GM23338 (cell line): ENCODE measurements around the gene COL16A1. TPM values are rescaled to one million over a fixed set of nuclear protein-coding genes. Genes with fewer than 3 reads are reported as not detected.

Source experiments
- ATAC-seq: fragments of 200-7000 bp; cut with Tn5 transposase; 3 replicates; pipeline ENCODE4 v1.9.1; 2020
- DNase-seq: peaks from one replicate; pipeline ENCODE4 v3.0.0-alpha.2; 2015; ENCODE audit warnings: low spot score
- H2AFZ ChIP-seq: fragments of 200-600 bp; sonication (generic); 2 replicates; pipeline ENCODE4 v1.8.0; 2016; ENCODE audit warnings: antibody characterized with exemption, mild to moderate bottlenecking, moderate library complexity
- H3F3A ChIP-seq: fragments of 200-600 bp; sonication (generic); replicated peaks from 2 replicates; pipeline ENCODE4 v1.8.0; 2017; ENCODE audit warnings: antibody characterized with exemption, mixed run types, low read depth
- H3K27ac ChIP-seq: fragments of 200-600 bp; sonication (generic); 2 replicates; pipeline ENCODE4 v1.6.1; 2016; ENCODE audit warnings: low read depth
- H3K27me3 ChIP-seq: fragments of 200-600 bp; sonication (generic); 2 replicates; pipeline ENCODE4 v1.8.0; 2016; ENCODE audit warnings: mild to moderate bottlenecking, mixed run types, moderate library complexity; ENCODE audit not compliant: insufficient read depth
- H3K36me3 ChIP-seq: fragments of 200-600 bp; sonication (generic); 2 replicates; pipeline ENCODE4 v1.8.0; 2016; ENCODE audit warnings: mild to moderate bottlenecking; ENCODE audit not compliant: insufficient read depth
- H3K4me1 ChIP-seq: fragments of 200-600 bp; sonication (generic); 2 replicates; pipeline ENCODE4 v1.8.0; 2016; ENCODE audit warnings: mild to moderate bottlenecking, moderate library complexity; ENCODE audit not compliant: insufficient read depth
- H3K4me2 ChIP-seq: fragments of 200-600 bp; sonication (generic); 2 replicates; pipeline ENCODE4 v1.7.1; 2017; ENCODE audit warnings: mixed run types
- H3K4me3 ChIP-seq: fragments of 200-600 bp; sonication (generic); 2 replicates; pipeline ENCODE4 v1.6.1; 2016; ENCODE audit warnings: mixed run types
- H3K79me2 ChIP-seq: fragments of 200-600 bp; sonication (generic); replicated peaks from 2 replicates; pipeline ENCODE4 v1.8.0; 2017; ENCODE audit warnings: mild to moderate bottlenecking; ENCODE audit not compliant: insufficient read depth
- H3K9me2 ChIP-seq: fragments of 200-600 bp; sonication (generic); 2 replicates; pipeline ENCODE4 v1.8.0; 2017; ENCODE audit not compliant: insufficient read depth
- H4K20me1 ChIP-seq: fragments of 200-600 bp; sonication (generic); replicated peaks from 2 replicates; pipeline ENCODE4 v1.8.0; 2017; ENCODE audit warnings: mild to moderate bottlenecking; ENCODE audit not compliant: insufficient read depth
- H3K27ac Mint-ChIP-seq: 2 replicates; pipeline ENCODE4 v1.8.0; 2020; ENCODE audit warnings: inconsistent platforms, mild to moderate bottlenecking, moderate library complexity, mixed read lengths
- H3K27me3 Mint-ChIP-seq: 3 replicates; pipeline ENCODE4 v1.8.0; 2022; ENCODE audit warnings: low read depth, mild to moderate bottlenecking, moderate library complexity, mixed read lengths, inconsistent platforms; ENCODE audit not compliant: insufficient read depth, poor library complexity
- H3K36me3 Mint-ChIP-seq: 3 replicates; pipeline ENCODE4 v1.8.0; 2021; ENCODE audit warnings: low read depth, mild to moderate bottlenecking, inconsistent platforms, moderate library complexity, mixed read lengths
- H3K4me1 Mint-ChIP-seq: 3 replicates; pipeline ENCODE4 v1.8.0; 2020; ENCODE audit warnings: mild to moderate bottlenecking, inconsistent platforms, mixed read lengths
- H3K4me3 Mint-ChIP-seq: 3 replicates; pipeline ENCODE4 v1.8.0; 2021; ENCODE audit warnings: moderate library complexity, mild to moderate bottlenecking, inconsistent platforms, mixed read lengths
- H3K9me3 Mint-ChIP-seq: 3 replicates; pipeline ENCODE4 v1.8.0; 2020; ENCODE audit warnings: moderate library complexity, mild to moderate bottlenecking, inconsistent platforms, mixed read lengths
- CREB1 ChIP-seq: fragments of 250-450 bp; sonication (Bioruptor Pico); IDR thresholded peaks from 2 replicates; pipeline ENCODE4 v1.5.0; 2020; ENCODE audit warnings: low read depth, mild to moderate bottlenecking, moderate library complexity
- EZH2 ChIP-seq: fragments of 200-600 bp; sonication (generic); IDR thresholded peaks from one replicate; pipeline ENCODE4 v1.8.0; 2017; ENCODE audit warnings: antibody characterized with exemption, mild to moderate bottlenecking, low read depth; ENCODE audit not compliant: unreplicated experiment
- EZH2phosphoT487 ChIP-seq: fragments of 200-600 bp; sonication (generic); IDR thresholded peaks from one replicate; pipeline ENCODE4 v1.8.1; 2018; ENCODE audit warnings: antibody characterized with exemption; ENCODE audit not compliant: unreplicated experiment
- JUNB ChIP-seq: IDR thresholded peaks from one replicate; pipeline ENCODE4 v1.6.1; 2016; ENCODE audit warnings: antibody characterized with exemption; ENCODE audit not compliant: unreplicated experiment
- NANOG ChIP-seq: IDR thresholded peaks from 2 replicates; pipeline ENCODE4 v1.6.1; 2016; ENCODE audit warnings: antibody characterized with exemption, borderline replicate concordance
- POLR2AphosphoS5 ChIP-seq: IDR thresholded peaks from 2 replicates; pipeline ENCODE4 v1.6.1; 2016; ENCODE audit warnings: antibody characterized with exemption, low read depth
- STAT1 ChIP-seq: IDR thresholded peaks from one replicate; pipeline ENCODE4 v1.6.1; 2016; ENCODE audit warnings: antibody characterized with exemption; ENCODE audit not compliant: unreplicated experiment
- ZNF114 ChIP-seq: fragments of 250-450 bp; sonication (Bioruptor Pico); IDR thresholded peaks from 2 replicates; pipeline ENCODE4 v1.5.0; 2020; ENCODE audit warnings: mild to moderate bottlenecking, moderate library complexity
- ZNF331 ChIP-seq: fragments of 250-450 bp; sonication (Bioruptor Pico); IDR thresholded peaks from 2 replicates; pipeline ENCODE4 v1.5.0; 2020; ENCODE audit warnings: low read depth, mild to moderate bottlenecking, moderate library complexity
- polyA plus RNA-seq: library from polyadenylated mRNA; unstranded; fragments of >200 nt; fragmentation: Nextera tagmentation; extraction: Ambion mirVana; gene quantifications from 2 replicates; pipeline ENCODE4 v1.2.1, GENCODE V29; 2016
- total RNA-seq: library from RNA; depleted of rRNA; stranded (reverse); fragments of >200 nt; shearing (Covaris generic); gene quantifications from 2 replicates; pipeline ENCODE4 v1.2.3, GENCODE V29; 2014
- TF ChIP-seq, protein P1 (sequence below), 2 experiments: fragments of 200-600 bp in 1 of 2; sonication (generic) in 1 of 2; conservative IDR thresholded peaks; 2 replicates each; pipeline versions ENCODE4 v1.5.1 to v1.6.1; 2016 to 2017; ENCODE audit warnings: antibody characterized with exemption in 2 of 2, low read depth in 2 of 2, mild to moderate bottlenecking in 2 of 2, moderate library complexity in 1 of 2
- TF ChIP-seq, protein P2 (sequence below): fragments of 250-450 bp; sonication (Bioruptor Pico); IDR thresholded peaks from 2 replicates; pipeline ENCODE4 v1.5.0; 2020; ENCODE audit warnings: mild to moderate bottlenecking, moderate library complexity
- TF ChIP-seq, protein P3 (sequence below): IDR thresholded peaks from 2 replicates; pipeline ENCODE4 v1.6.1; 2016; ENCODE audit warnings: antibody characterized with exemption
- TF ChIP-seq, protein P4 (sequence below): IDR thresholded peaks from one replicate; pipeline ENCODE4 v1.6.1; 2018; ENCODE audit warnings: antibody characterized with exemption; ENCODE audit not compliant: unreplicated experiment

The COL16A1 gene
- total and polyA plus RNA-seq, 2 experiments from 2014 or later, result 4.2 to 13.2 TPM

DNA sequence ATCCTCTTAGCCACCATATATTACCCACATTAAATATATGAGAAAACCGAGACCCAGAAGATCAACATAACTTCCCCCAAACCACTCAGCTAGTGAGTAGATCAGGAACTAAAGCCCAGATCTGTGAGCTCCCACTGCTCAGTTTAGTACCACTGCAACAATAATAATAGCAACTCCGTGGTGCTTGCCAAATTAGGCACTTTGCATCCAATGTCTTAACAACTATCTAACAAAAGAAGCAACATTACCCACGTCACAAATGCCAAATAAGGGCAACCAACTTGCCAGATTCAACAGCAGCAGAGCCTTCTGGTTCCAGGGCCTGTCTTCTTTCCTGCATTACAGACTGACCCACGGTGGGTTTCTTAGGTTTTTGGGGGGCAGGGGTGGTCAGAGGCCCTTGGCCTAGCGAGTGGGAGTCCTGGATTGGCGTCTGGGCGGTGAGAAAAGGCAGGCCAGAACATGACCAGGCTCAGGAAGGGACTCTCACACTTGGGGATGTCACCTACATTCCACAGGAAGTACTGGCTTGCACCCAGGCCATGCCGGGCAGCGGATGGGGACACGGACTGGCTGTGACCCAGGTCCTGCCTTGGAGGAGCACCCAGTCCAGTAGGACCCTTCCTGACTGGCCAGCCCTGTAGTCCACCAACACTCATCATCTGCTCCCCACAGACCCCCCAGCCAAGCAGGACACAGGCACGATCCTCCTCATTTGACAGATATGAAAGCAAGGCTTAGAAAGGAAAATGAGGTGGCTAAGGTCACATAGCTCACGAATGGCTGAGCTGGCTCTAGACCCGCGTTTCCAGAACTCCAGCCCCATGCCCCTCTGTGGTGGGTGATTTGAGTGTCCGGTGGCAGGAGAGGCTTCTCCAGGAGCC lies 81.7 kb downstream of the COL16A1 start:
- Mint-ChIP-seq H3K9me3 (no peaks in the 10 kb centered on the region), H3K4me3 (no peak overlapping the region), H3K27ac (no peak overlapping the region), H3K27me3 (peaks cover 12% of the 10 kb centered on the region), H3K4me1 (peaks cover 7% of the 10 kb centered on the region; the same call in 2 of the 3 replicates), H3K36me3 (no peaks in the 10 kb centered on the region)
- Histone ChIP-seq H3K4me1 (no peaks in the 10 kb centered on the region), H3K9me2 (no peaks in the 10 kb centered on the region), H2AFZ (no peak overlapping the region), H3K27me3 (peaks cover 9% of the 10 kb centered on the region), H3K36me3 (no peaks in the 10 kb centered on the region), H4K20me1 (no peaks in the 10 kb centered on the region), H3K4me2 (no peak overlapping the region), H3K4me3 (no peak overlapping the region), H3K27ac (no peak overlapping the region), H3F3A (no peaks in the 10 kb centered on the region), H3K79me2 (no peaks in the 10 kb centered on the region)
- TF ChIP-seq STAT1 (no peak), NANOG (no peak), EZH2phosphoT487 (no peak), POLR2AphosphoS5 (no peak), JUNB (no peak), ZNF331 (CRISPR knock-in tag) (no peak), CREB1 (CRISPR knock-in tag) (no peak), ZNF114 (CRISPR knock-in tag) (no peak), EZH2 (no peak)
- TF ChIP-seq, protein P1, sequence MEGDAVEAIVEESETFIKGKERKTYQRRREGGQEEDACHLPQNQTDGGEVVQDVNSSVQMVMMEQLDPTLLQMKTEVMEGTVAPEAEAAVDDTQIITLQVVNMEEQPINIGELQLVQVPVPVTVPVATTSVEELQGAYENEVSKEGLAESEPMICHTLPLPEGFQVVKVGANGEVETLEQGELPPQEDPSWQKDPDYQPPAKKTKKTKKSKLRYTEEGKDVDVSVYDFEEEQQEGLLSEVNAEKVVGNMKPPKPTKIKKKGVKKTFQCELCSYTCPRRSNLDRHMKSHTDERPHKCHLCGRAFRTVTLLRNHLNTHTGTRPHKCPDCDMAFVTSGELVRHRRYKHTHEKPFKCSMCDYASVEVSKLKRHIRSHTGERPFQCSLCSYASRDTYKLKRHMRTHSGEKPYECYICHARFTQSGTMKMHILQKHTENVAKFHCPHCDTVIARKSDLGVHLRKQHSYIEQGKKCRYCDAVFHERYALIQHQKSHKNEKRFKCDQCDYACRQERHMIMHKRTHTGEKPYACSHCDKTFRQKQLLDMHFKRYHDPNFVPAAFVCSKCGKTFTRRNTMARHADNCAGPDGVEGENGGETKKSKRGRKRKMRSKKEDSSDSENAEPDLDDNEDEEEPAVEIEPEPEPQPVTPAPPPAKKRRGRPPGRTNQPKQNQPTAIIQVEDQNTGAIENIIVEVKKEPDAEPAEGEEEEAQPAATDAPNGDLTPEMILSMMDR (conservative IDR thresholded peaks at IDR 0.05; ENCODE audit: low read depth in 2 of 2), result no peak
- TF ChIP-seq, protein P2, sequence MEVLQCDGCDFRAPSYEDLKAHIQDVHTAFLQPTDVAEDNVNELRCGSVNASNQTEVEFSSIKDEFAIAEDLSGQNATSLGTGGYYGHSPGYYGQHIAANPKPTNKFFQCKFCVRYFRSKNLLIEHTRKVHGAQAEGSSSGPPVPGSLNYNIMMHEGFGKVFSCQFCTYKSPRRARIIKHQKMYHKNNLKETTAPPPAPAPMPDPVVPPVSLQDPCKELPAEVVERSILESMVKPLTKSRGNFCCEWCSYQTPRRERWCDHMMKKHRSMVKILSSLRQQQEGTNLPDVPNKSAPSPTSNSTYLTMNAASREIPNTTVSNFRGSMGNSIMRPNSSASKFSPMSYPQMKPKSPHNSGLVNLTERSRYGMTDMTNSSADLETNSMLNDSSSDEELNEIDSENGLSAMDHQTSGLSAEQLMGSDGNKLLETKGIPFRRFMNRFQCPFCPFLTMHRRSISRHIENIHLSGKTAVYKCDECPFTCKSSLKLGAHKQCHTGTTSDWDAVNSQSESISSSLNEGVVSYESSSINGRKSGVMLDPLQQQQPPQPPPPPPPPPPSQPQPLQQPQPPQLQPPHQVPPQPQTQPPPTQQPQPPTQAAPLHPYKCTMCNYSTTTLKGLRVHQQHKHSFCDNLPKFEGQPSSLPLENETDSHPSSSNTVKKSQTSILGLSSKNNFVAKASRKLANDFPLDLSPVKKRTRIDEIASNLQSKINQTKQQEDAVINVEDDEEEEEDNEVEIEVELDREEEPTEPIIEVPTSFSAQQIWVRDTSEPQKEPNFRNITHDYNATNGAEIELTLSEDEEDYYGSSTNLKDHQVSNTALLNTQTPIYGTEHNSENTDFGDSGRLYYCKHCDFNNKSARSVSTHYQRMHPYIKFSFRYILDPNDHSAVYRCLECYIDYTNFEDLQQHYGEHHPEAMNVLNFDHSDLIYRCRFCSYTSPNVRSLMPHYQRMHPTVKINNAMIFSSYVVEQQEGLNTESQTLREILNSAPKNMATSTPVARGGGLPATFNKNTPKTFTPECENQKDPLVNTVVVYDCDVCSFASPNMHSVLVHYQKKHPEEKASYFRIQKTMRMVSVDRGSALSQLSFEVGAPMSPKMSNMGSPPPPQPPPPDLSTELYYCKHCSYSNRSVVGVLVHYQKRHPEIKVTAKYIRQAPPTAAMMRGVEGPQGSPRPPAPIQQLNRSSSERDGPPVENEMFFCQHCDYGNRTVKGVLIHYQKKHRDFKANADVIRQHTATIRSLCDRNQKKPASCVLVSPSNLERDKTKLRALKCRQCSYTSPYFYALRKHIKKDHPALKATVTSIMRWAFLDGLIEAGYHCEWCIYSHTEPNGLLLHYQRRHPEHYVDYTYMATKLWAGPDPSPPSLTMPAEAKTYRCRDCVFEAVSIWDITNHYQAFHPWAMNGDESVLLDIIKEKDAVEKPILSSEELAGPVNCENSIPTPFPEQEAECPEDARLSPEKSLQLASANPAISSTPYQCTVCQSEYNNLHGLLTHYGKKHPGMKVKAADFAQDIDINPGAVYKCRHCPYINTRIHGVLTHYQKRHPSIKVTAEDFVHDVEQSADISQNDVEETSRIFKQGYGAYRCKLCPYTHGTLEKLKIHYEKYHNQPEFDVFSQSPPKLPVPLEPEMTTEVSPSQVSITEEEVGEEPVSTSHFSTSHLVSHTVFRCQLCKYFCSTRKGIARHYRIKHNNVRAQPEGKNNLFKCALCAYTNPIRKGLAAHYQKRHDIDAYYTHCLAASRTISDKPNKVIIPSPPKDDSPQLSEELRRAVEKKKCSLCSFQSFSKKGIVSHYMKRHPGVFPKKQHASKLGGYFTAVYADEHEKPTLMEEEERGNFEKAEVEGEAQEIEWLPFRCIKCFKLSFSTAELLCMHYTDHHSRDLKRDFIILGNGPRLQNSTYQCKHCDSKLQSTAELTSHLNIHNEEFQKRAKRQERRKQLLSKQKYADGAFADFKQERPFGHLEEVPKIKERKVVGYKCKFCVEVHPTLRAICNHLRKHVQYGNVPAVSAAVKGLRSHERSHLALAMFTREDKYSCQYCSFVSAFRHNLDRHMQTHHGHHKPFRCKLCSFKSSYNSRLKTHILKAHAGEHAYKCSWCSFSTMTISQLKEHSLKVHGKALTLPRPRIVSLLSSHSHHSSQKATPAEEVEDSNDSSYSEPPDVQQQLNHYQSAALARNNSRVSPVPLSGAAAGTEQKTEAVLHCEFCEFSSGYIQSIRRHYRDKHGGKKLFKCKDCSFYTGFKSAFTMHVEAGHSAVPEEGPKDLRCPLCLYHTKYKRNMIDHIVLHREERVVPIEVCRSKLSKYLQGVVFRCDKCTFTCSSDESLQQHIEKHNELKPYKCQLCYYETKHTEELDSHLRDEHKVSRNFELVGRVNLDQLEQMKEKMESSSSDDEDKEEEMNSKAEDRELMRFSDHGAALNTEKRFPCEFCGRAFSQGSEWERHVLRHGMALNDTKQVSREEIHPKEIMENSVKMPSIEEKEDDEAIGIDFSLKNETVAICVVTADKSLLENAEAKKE (CRISPR knock-in tag), result no peak
- TF ChIP-seq, protein P3, sequence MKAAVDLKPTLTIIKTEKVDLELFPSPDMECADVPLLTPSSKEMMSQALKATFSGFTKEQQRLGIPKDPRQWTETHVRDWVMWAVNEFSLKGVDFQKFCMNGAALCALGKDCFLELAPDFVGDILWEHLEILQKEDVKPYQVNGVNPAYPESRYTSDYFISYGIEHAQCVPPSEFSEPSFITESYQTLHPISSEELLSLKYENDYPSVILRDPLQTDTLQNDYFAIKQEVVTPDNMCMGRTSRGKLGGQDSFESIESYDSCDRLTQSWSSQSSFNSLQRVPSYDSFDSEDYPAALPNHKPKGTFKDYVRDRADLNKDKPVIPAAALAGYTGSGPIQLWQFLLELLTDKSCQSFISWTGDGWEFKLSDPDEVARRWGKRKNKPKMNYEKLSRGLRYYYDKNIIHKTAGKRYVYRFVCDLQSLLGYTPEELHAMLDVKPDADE, result no peak
- TF ChIP-seq, protein P4, sequence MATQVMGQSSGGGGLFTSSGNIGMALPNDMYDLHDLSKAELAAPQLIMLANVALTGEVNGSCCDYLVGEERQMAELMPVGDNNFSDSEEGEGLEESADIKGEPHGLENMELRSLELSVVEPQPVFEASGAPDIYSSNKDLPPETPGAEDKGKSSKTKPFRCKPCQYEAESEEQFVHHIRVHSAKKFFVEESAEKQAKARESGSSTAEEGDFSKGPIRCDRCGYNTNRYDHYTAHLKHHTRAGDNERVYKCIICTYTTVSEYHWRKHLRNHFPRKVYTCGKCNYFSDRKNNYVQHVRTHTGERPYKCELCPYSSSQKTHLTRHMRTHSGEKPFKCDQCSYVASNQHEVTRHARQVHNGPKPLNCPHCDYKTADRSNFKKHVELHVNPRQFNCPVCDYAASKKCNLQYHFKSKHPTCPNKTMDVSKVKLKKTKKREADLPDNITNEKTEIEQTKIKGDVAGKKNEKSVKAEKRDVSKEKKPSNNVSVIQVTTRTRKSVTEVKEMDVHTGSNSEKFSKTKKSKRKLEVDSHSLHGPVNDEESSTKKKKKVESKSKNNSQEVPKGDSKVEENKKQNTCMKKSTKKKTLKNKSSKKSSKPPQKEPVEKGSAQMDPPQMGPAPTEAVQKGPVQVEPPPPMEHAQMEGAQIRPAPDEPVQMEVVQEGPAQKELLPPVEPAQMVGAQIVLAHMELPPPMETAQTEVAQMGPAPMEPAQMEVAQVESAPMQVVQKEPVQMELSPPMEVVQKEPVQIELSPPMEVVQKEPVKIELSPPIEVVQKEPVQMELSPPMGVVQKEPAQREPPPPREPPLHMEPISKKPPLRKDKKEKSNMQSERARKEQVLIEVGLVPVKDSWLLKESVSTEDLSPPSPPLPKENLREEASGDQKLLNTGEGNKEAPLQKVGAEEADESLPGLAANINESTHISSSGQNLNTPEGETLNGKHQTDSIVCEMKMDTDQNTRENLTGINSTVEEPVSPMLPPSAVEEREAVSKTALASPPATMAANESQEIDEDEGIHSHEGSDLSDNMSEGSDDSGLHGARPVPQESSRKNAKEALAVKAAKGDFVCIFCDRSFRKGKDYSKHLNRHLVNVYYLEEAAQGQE, result no peak
- DNase-seq (no peak), ATAC-seq (no peak)
